Hematopoietic multipotent progenitor cell treated with erythropoietin and hydrocortisone succinate and interleukin-3 and kit ligand, for 6 days (in vitro differentiated cells): ENCODE data around the gene PTPRD.

Source experiments
- DNase-seq: peaks from one replicate; pipeline ENCODE4 v3.0.0-alpha.2; 2015

PTPRD gene

GRCh38 chr9:8799615-8800014 lies 1813.2 kb downstream of the PTPRD start:
- DNase-seq, result no peak

- DNase-seq, result no peak
These were observed 1813.6 kb downstream of the PTPRD start for GRCh38 chr9:8799206-8799605.

GRCh38 chr9:8784838-8785237 lies 1828.0 kb downstream of the PTPRD start:
- DNase-seq, result no peak

GRCh38 chr9:8783941-8784340 lies 1828.9 kb downstream of the PTPRD start:
- DNase-seq, result no peak

GRCh38 chr9:8782237-8782636 lies 1830.6 kb downstream of the PTPRD start:
- no peak for DNase-seq

GRCh38 chr9:8781458-8781857 lies 1831.3 kb downstream of the PTPRD start:
- no peak for DNase-seq

GRCh38 chr9:8780386-8780785 lies 1832.4 kb downstream of the PTPRD start:
- no peak for DNase-seq

- DNase-seq, result no peak
These were observed 1833.3 kb downstream of the PTPRD start for GRCh38 chr9:8779478-8779877.

GRCh38 chr9:8778356-8778755 lies 1834.4 kb downstream of the PTPRD start:
- no peak for DNase-seq

GRCh38 chr9:8772302-8772701 lies 1840.5 kb downstream of the PTPRD start:
- DNase-seq, result no peak

GRCh38 chr9:8769153-8769552 lies 1843.6 kb downstream of the PTPRD start:
- no peak for DNase-seq

GRCh38 chr9:8766096-8766495 lies 1846.7 kb downstream of the PTPRD start:
- DNase-seq, result no peak

- no peak for DNase-seq
These were observed 1848.8 kb downstream of the PTPRD start for GRCh38 chr9:8764051-8764450.

GRCh38 chr9:8762479-8763085 lies 1850.2 kb downstream of the PTPRD start:
- DNase-seq, result no peak

GRCh38 chr9:8760000-8760767 lies 1852.6 kb downstream of the PTPRD start:
- DNase-seq, result no peak

GRCh38 chr9:8757881-8758280 lies 1854.9 kb downstream of the PTPRD start:
- no peak for DNase-seq

- DNase-seq, result no peak
These were observed 1858.1 kb downstream of the PTPRD start for GRCh38 chr9:8754751-8755150.

- DNase-seq, result no peak
These were observed 1861.3 kb downstream of the PTPRD start for GRCh38 chr9:8751406-8751930.

GRCh38 chr9:8750639-8751051 lies 1862.2 kb downstream of the PTPRD start:
- DNase-seq, result no peak

GRCh38 chr9:8745347-8745746 lies 1867.5 kb downstream of the PTPRD start:
- DNase-seq, result no peak

GRCh38 chr9:8738945-8739344 lies 1873.9 kb downstream of the PTPRD start:
- no peak for DNase-seq

GRCh38 chr9:8736805-8737204 lies 1876.0 kb downstream of the PTPRD start:
- no peak for DNase-seq

- DNase-seq, result no peak
These were observed 1878.0 kb downstream of the PTPRD start for GRCh38 chr9:8734760-8735159.

GRCh38 chr9:8733131-8733954 lies 1879.5 kb downstream of the PTPRD start:
- DNase-seq, result no peak
